Endothelial cell of umbilical vein (primary cell): ENCODE measurements around the gene PROSER1. TPM values are rescaled to one million over a fixed set of nuclear protein-coding genes. Genes with fewer than 3 reads are reported as not detected.

ENCODE experiments used
- BruUV-seq: library from RNA; stranded (reverse); fragments of 400-500 nt; replicated peaks from 2 replicates; lab custom pipeline; 2021; lab: Mats Ljungman, UMichigan
- CTCF ChIA-PET: fragments of 300-600, 350-600 bp; sonication (Branson Sonifier 250); formaldehyde crosslinking; loops from one replicate; lab custom pipeline; 2021; ENCODE audit warnings: antibody characterized with exemption, inconsistent platforms; lab: Charles Lee
- POLR2A ChIA-PET: fragments of 300-600, 350-600 bp; sonication (Branson Sonifier 250); formaldehyde crosslinking; loops from one replicate; lab custom pipeline; 2021; ENCODE audit warnings: antibody characterized with exemption, inconsistent platforms; lab: Charles Lee
- DNase-seq: peaks from one replicate; pipeline ENCODE4 v3.0.0-alpha.2; 2011; ENCODE audit warnings: low read depth, low spot score
- FAIRE-seq: peaks from 2 replicates; lab custom pipeline; 2011; peaks lifted over from hg19 to GRCh38; lab: Jason Lieb, UNC
- H2AFZ ChIP-seq: 2 replicates; pipeline ENCODE4 v1.6.0; 2012; ENCODE audit warnings: low read depth, low read length, control low read depth, inconsistent platforms
- H3K27ac ChIP-seq: 2 replicates; pipeline ENCODE4 v1.5.1; 2011; ENCODE audit warnings: low read depth, mild to moderate bottlenecking, control low read depth, low read length, moderate library complexity; ENCODE audit not compliant: insufficient read depth
- H3K27me3 ChIP-seq, 2 experiments: 2 replicates each; pipeline versions ENCODE4 v1.6.0 to v1.6.1; 2011; ENCODE audit warnings: low read length in 2 of 2, mixed read lengths in 1 of 2; ENCODE audit not compliant: control insufficient read depth in 2 of 2, insufficient read depth in 2 of 2
- H3K36me3 ChIP-seq, 2 experiments: 2 replicates in 1 of 2; 3 replicates in 1 of 2; pipeline ENCODE4 v1.5.1; 2011; ENCODE audit warnings: low read length in 2 of 2, mild to moderate bottlenecking in 1 of 2, moderate library complexity in 1 of 2; ENCODE audit not compliant: control insufficient read depth in 2 of 2, insufficient read depth in 2 of 2; ENCODE audit errors: extremely low read depth in 1 of 2
- H3K4me1 ChIP-seq: 3 replicates; pipeline ENCODE4 v1.5.1; 2011; ENCODE audit warnings: mild to moderate bottlenecking, low read length; ENCODE audit not compliant: control insufficient read depth, insufficient read depth; ENCODE audit errors: extremely low read depth
- H3K4me2 ChIP-seq: 2 replicates; pipeline ENCODE4 v1.6.1; 2011; ENCODE audit warnings: low read length, control low read depth, mixed read lengths; ENCODE audit not compliant: insufficient read depth
- H3K4me3 ChIP-seq, 3 experiments: fragments of 200-600 bp in 1 of 3; sonication (generic), shearing (Covaris generic) in 1 of 3; replicated peaks in 1 of 3; 2 replicates each; pipeline ENCODE4 v1.5.1; 2011 to 2016; ENCODE audit warnings: control low read depth in 3 of 3, low read length in 3 of 3, mild to moderate bottlenecking in 2 of 3, inconsistent platforms in 1 of 3, low read depth in 1 of 3, moderate library complexity in 1 of 3; ENCODE audit not compliant: insufficient read depth in 1 of 3
- H3K79me2 ChIP-seq: 2 replicates; pipeline ENCODE4 v1.6.0; 2012; ENCODE audit warnings: low read length, inconsistent platforms; ENCODE audit not compliant: control insufficient read depth, insufficient read depth
- H3K9ac ChIP-seq: replicated peaks from 2 replicates; pipeline ENCODE3; 2011; ENCODE audit warnings: low read length, control low read depth; ENCODE audit not compliant: insufficient read depth; ENCODE audit errors: extremely low read depth
- H3K9me1 ChIP-seq: replicated peaks from 3 replicates; pipeline ENCODE4 v1.6.0; 2011; ENCODE audit warnings: mild to moderate bottlenecking, low read length; ENCODE audit not compliant: control insufficient read depth, insufficient read depth; ENCODE audit errors: extremely low read depth
- H3K9me3 ChIP-seq: replicated peaks from 2 replicates; pipeline ENCODE4 v1.5.1; 2012; ENCODE audit warnings: low read length, inconsistent platforms; ENCODE audit not compliant: control insufficient read depth, insufficient read depth
- H4K20me1 ChIP-seq: replicated peaks from 2 replicates; pipeline ENCODE3; 2011; ENCODE audit warnings: mild to moderate bottlenecking, low read length; ENCODE audit not compliant: control insufficient read depth, insufficient read depth; ENCODE audit errors: extremely low read depth
- EZH2 ChIP-seq: IDR thresholded peaks from 2 replicates; pipeline ENCODE4 v1.6.1; 2012; ENCODE audit warnings: borderline replicate concordance, low read depth, mild to moderate bottlenecking, moderate library complexity, low read length, inconsistent platforms; ENCODE audit not compliant: severe bottlenecking
- FOS ChIP-seq: IDR thresholded peaks from 2 replicates; pipeline ENCODE4 v1.6.1; 2011; ENCODE audit warnings: mild to moderate bottlenecking, low read length, moderate library complexity, borderline replicate concordance; ENCODE audit not compliant: insufficient read depth
- GATA2 ChIP-seq: IDR thresholded peaks from 2 replicates; pipeline ENCODE4 v1.7.0; 2011; ENCODE audit warnings: low read depth, mild to moderate bottlenecking, moderate library complexity, mixed read lengths, low read length; ENCODE audit not compliant: insufficient read length, insufficient read depth
- JUN ChIP-seq: IDR thresholded peaks from 2 replicates; pipeline ENCODE4 v1.6.1; 2011; ENCODE audit warnings: borderline replicate concordance, low read depth; ENCODE audit not compliant: insufficient read length, insufficient read depth
- MYC ChIP-seq: IDR thresholded peaks from one replicate; pipeline ENCODE4 v1.6.1; 2011; ENCODE audit warnings: mild to moderate bottlenecking, low read depth, low read length
- POLR2A ChIP-seq: IDR thresholded peaks from 2 replicates; pipeline ENCODE4 v1.6.1; 2012; ENCODE audit warnings: low read depth, mild to moderate bottlenecking, control low read depth, low read length
- POLR2AphosphoS5 ChIP-seq: IDR thresholded peaks from 2 replicates; pipeline ENCODE4 v1.6.1; 2012; ENCODE audit warnings: low read depth, mild to moderate bottlenecking, control low read depth, low read length, moderate library complexity; ENCODE audit not compliant: insufficient read depth
- dilution Hi-C: fragments of 300-500 bp; cut with MboI; formaldehyde crosslinking; loops from one replicate; pipeline ENCODE4 v1.15.0; 2019; ENCODE audit warnings: low sequenced_read_pairs; ENCODE audit not compliant: extremely low pct_ligation_motif_present
- intact Hi-C: fragments of 100-400 bp; cut with micrococcal nuclease; formaldehyde crosslinking; loops from one replicate; pipeline ENCODE4 v1.10.0; 2022
- polyA plus RNA-seq, 4 experiments: library from polyadenylated mRNA; depleted of rRNA in 3 of 4; stranded (reverse) in 3 of 4; unstranded in 1 of 4; fragments of >200 nt; gene quantifications; 2 replicates each; pipeline versions ENCODE4 v1.2.1 to v1.2.3, GENCODE V29; 2011 to 2012; ENCODE audit warnings: missing spikeins in 1 of 4
- total RNA-seq: library from RNA; stranded (reverse); gene quantifications from 2 replicates; pipeline ENCODE4 v1.2.3, GENCODE V29; 2021
- TF ChIP-seq, protein P1 (sequence below), 2 donors: IDR thresholded peaks; 1 replicate in 1 of 2; 2 replicates in 1 of 2; pipeline ENCODE4 v1.5.1; 2011; ENCODE audit warnings: low read length in 2 of 2, mild to moderate bottlenecking in 2 of 2, moderate library complexity in 2 of 2, control low read depth in 1 of 2, inconsistent platforms in 1 of 2, low read depth in 1 of 2; ENCODE audit not compliant: insufficient read depth in 1 of 2; ENCODE audit errors: extremely low read depth in 1 of 2
- TF ChIP-seq, protein P2 (sequence below): IDR thresholded peaks from 2 replicates; pipeline ENCODE4 v1.6.1; 2011; ENCODE audit not compliant: insufficient read depth, insufficient read length

The PROSER1 gene
- total and polyA plus RNA-seq, 2 donors (not counting 3 experiments of a cell fraction or from before 2014, with no cell fraction given) = 38.3 to 40.4 TPM

DNA sequence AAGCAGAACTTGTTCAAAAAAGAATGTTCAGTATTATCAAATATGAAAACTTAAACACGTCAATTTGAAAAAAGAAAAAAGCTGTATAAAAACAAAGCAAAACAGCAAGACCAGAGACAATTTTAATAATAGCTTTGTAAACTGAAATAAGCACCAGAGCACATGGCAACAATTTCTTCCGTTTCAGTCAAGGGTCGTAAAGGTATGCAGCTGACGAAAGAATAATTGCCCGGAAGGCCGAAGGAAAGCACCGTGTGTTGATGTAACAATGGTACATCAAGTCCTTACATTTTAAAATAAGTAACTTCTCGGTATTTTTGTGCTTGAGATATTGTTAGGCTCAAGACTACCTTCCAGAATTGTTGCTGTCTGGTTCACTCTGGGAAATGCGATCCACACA lies 1.7 kb downstream of the PROSER1 start:
- no peak for DNase-seq
- Histone ChIP-seq H4K20me1 (peaks cover 4% of the 10 kb centered on the region), H3K4me2 (peak overlapping the region; percentile 100), H3K9me3 (no peaks in the 10 kb centered on the region), H3K4me1 (peaks cover 24% of the 10 kb centered on the region), H3K36me3 (peaks cover 0 to 2% of the 10 kb centered on the region in 2 experiments), H3K79me2 (peaks cover 64% of the 10 kb centered on the region), H3K4me3 (peak overlapping the region; percentile 75 to 98 (median 94)), H3K27ac (peak overlapping the region; percentile 52), H3K27me3 (no peaks in the 10 kb centered on the region), H3K9me1 (no peaks in the 10 kb centered on the region), H2AFZ (peak overlapping the region; percentile 31), H3K9ac (peak overlapping the region; percentile 81)
- ChIA-PET CTCF (interaction anchor here (1.0 to 2.5 kb wide), 2 partner anchors 576 to 580 kb away, joined by 5 to 13 read pairs; no protein-coding TSS in a partner anchor), POLR2A (no interaction called here)
- FAIRE-seq = peak; percentile 77
- dilution Hi-C loops (no loop called here), intact Hi-C loops (loop anchor here (5.0 to 10.0 kb wide), 4 partner anchors 379 to 1739 kb away; partner anchors contain the start of genes LHFPL6, MRPS31 and UFM1)
- no peak for TF ChIP-seq JUN
- TF ChIP-seq EZH2 = no peak
- no peak for TF ChIP-seq POLR2AphosphoS5
- TF ChIP-seq MYC = no peak
- TF ChIP-seq, protein P1, sequence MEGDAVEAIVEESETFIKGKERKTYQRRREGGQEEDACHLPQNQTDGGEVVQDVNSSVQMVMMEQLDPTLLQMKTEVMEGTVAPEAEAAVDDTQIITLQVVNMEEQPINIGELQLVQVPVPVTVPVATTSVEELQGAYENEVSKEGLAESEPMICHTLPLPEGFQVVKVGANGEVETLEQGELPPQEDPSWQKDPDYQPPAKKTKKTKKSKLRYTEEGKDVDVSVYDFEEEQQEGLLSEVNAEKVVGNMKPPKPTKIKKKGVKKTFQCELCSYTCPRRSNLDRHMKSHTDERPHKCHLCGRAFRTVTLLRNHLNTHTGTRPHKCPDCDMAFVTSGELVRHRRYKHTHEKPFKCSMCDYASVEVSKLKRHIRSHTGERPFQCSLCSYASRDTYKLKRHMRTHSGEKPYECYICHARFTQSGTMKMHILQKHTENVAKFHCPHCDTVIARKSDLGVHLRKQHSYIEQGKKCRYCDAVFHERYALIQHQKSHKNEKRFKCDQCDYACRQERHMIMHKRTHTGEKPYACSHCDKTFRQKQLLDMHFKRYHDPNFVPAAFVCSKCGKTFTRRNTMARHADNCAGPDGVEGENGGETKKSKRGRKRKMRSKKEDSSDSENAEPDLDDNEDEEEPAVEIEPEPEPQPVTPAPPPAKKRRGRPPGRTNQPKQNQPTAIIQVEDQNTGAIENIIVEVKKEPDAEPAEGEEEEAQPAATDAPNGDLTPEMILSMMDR (IDR thresholded peaks at IDR 0.05; ENCODE audit: extremely low read depth in 1 of 2, insufficient read depth in 1 of 2, low read depth in 1 of 2, low read length in 2 of 2) = no peak
- TF ChIP-seq, protein P2, sequence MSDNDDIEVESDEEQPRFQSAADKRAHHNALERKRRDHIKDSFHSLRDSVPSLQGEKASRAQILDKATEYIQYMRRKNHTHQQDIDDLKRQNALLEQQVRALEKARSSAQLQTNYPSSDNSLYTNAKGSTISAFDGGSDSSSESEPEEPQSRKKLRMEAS = no peak
- TF ChIP-seq GATA2 = no peak
- TF ChIP-seq POLR2A = no peak
- TF ChIP-seq FOS = no peak
- BruUV-seq = no TSS peak
